PC-9 (cell line): ENCODE results near the gene CCR5.

Source experiments
- CTCF ChIP-seq: fragments of 200-600 bp; sonication (generic); conservative IDR thresholded peaks from 2 replicates; pipeline ENCODE4 v1.6.1; 2017; ENCODE audit warnings: mixed run types, antibody characterized with exemption, mild to moderate bottlenecking, moderate library complexity
- EZH2 ChIP-seq: fragments of 200-600 bp; sonication (generic); IDR thresholded peaks from 2 replicates; pipeline ENCODE4 v1.8.0; 2017; ENCODE audit warnings: antibody characterized with exemption, low read depth

- TF ChIP-seq CTCF = no peak
- no peak for TF ChIP-seq EZH2
Measured at GRCh38 chr3:46422617-46423016, 51.9 kb downstream of the CCR5 start.
